H1 (cell line): ENCODE data around the gene STX7. TPM values are rescaled to one million over a fixed set of nuclear protein-coding genes. Genes with fewer than 3 reads are reported as not detected.

Experiments used
- CTCF ChIA-PET: fragments of 300-600 bp; sonication (Branson Sonifier 250); formaldehyde crosslinking; loops from one replicate; lab custom pipeline; 2021; ENCODE audit not compliant: partially characterized antibody; lab: Charles Lee
- POLR2A ChIA-PET: fragments of 300-600 bp; sonication (Branson Sonifier 250); formaldehyde crosslinking; loops from one replicate; lab custom pipeline; 2021; ENCODE audit warnings: inconsistent platforms; ENCODE audit not compliant: partially characterized antibody; lab: Charles Lee
- DNase-seq, 2 experiments: peaks; one replicate each; pipeline versions ENCODE4 v3.0.0 to v3.0.0-alpha.2; 2010 to 2022; ENCODE audit warnings: low spot score in 2 of 2, low read depth in 1 of 2, mixed read lengths in 1 of 2
- FAIRE-seq: peaks from 2 replicates; lab custom pipeline; 2011; peaks lifted over from hg19 to GRCh38; lab: Jason Lieb, UNC
- H2AFZ ChIP-seq: 2 replicates; pipeline ENCODE4 v1.8.1; 2012; ENCODE audit warnings: low read length, inconsistent platforms
- H2AK5ac ChIP-seq: 2 replicates; pipeline ENCODE4 v1.6.1; 2013; ENCODE audit warnings: low read depth, low read length
- H2BK120ac ChIP-seq: replicated peaks from 2 replicates; pipeline ENCODE3; 2013; ENCODE audit warnings: low read depth, low read length, inconsistent platforms
- H2BK12ac ChIP-seq: 2 replicates; pipeline ENCODE4 v1.6.1; 2013; ENCODE audit warnings: low read depth, low read length
- H2BK15ac ChIP-seq: 2 replicates; pipeline ENCODE4 v1.6.1; 2013; ENCODE audit warnings: low read length
- H2BK20ac ChIP-seq: 2 replicates; pipeline ENCODE4 v1.6.1; 2013; ENCODE audit warnings: low read length
- H2BK5ac ChIP-seq: 2 replicates; pipeline ENCODE4 v1.6.1; 2013; ENCODE audit warnings: low read depth, low read length
- H3K14ac ChIP-seq: 2 replicates; pipeline ENCODE4 v1.6.1; 2013; ENCODE audit warnings: inconsistent platforms; ENCODE audit not compliant: insufficient read length
- H3K18ac ChIP-seq: 2 replicates; pipeline ENCODE4 v1.6.1; 2013; ENCODE audit warnings: low read length; ENCODE audit errors: extremely low read depth
- H3K23ac ChIP-seq: 2 replicates; pipeline ENCODE4 v1.6.1; 2013; ENCODE audit warnings: inconsistent platforms; ENCODE audit not compliant: insufficient read length
- H3K23me2 ChIP-seq: 2 replicates; pipeline ENCODE4 v1.6.1; 2013; ENCODE audit warnings: low read depth, low read length
- H3K27ac ChIP-seq: 2 replicates; pipeline ENCODE4 v1.6.1; 2011; ENCODE audit warnings: low read depth, low read length, inconsistent platforms
- H3K27me3 ChIP-seq, 4 experiments: replicated peaks in 1 of 4; 1 replicate in 1 of 4; 2 replicates in 3 of 4; pipeline versions ENCODE4 v1.6.1 to v1.8.1; 2011 to 2013; ENCODE audit warnings: low read length in 3 of 4, mild to moderate bottlenecking in 3 of 4, inconsistent platforms in 2 of 4, mixed read lengths in 2 of 4, moderate library complexity in 1 of 4; ENCODE audit not compliant: control insufficient read depth in 3 of 4, insufficient read depth in 3 of 4; ENCODE audit errors: extremely low read depth in 1 of 4
- H3K36me3 ChIP-seq, 4 experiments: 2 replicates each; pipeline versions ENCODE4 v1.6.1 to v1.8.1; 2011 to 2013; ENCODE audit warnings: mild to moderate bottlenecking in 4 of 4, low read length in 3 of 4, moderate library complexity in 2 of 4, control low read depth in 1 of 4, inconsistent platforms in 1 of 4; ENCODE audit not compliant: insufficient read depth in 4 of 4, control insufficient read depth in 2 of 4
- H3K4ac ChIP-seq: replicated peaks from 2 replicates; pipeline ENCODE3; 2013; ENCODE audit warnings: low read length, low read depth, mixed read lengths, inconsistent platforms; ENCODE audit not compliant: insufficient read length
- H3K4me1 ChIP-seq, 4 experiments: replicated peaks in 1 of 4; 1 replicate in 1 of 4; 2 replicates in 3 of 4; pipeline versions ENCODE4 v1.6.1 to v1.8.1; 2011 to 2013; ENCODE audit warnings: low read length in 3 of 4, inconsistent platforms in 2 of 4, mixed read lengths in 1 of 4; ENCODE audit not compliant: insufficient read depth in 4 of 4, control insufficient read depth in 3 of 4
- H3K4me2 ChIP-seq, 2 experiments: 2 replicates each; pipeline versions ENCODE4 v1.6.1 to v1.8.1; 2011 to 2013; ENCODE audit warnings: low read depth in 2 of 2, low read length in 2 of 2, control low read depth in 1 of 2, inconsistent platforms in 1 of 2, mild to moderate bottlenecking in 1 of 2; ENCODE audit not compliant: insufficient read depth in 1 of 2
- H3K4me3 ChIP-seq, 4 experiments: fragments of 200-600, 300-600 bp in 1 of 4; sonication (generic), shearing (Covaris generic), sonication (Bioruptor Twin) in 1 of 4; 2 replicates each; pipeline versions ENCODE4 v1.5.1 to v1.8.1; 2011 to 2016; ENCODE audit warnings: low read length in 4 of 4, low read depth in 3 of 4, control low read depth in 2 of 4, inconsistent platforms in 2 of 4, mild to moderate bottlenecking in 2 of 4, mixed read lengths in 1 of 4, moderate library complexity in 1 of 4; ENCODE audit not compliant: insufficient read depth in 2 of 4; ENCODE audit errors: extremely low read depth in 1 of 4
- H3K56ac ChIP-seq: replicated peaks from 2 replicates; pipeline ENCODE3; 2013; ENCODE audit warnings: low read depth, mild to moderate bottlenecking, mixed read lengths, low read length, inconsistent platforms; ENCODE audit not compliant: insufficient read length
- H3K79me1 ChIP-seq: 2 replicates; pipeline ENCODE4 v1.6.1; 2013; ENCODE audit warnings: low read depth, low read length, control low read depth
- H3K79me2 ChIP-seq, 2 experiments: 2 replicates each; pipeline versions ENCODE4 v1.6.1 to v1.8.1; 2012 to 2013; ENCODE audit warnings: low read length in 2 of 2, mild to moderate bottlenecking in 2 of 2, inconsistent platforms in 1 of 2; ENCODE audit not compliant: insufficient read depth in 2 of 2, control insufficient read depth in 1 of 2
- H3K9ac ChIP-seq, 4 experiments: replicated peaks in 1 of 4; 1 replicate in 1 of 4; 2 replicates in 3 of 4; pipeline versions ENCODE4 v1.6.1 to v1.8.1; 2011 to 2013; ENCODE audit warnings: low read depth in 3 of 4, low read length in 3 of 4, control low read depth in 2 of 4, mild to moderate bottlenecking in 2 of 4, moderate library complexity in 2 of 4, inconsistent platforms in 1 of 4; ENCODE audit errors: extremely low read depth in 1 of 4
- H3K9me3 ChIP-seq, 2 experiments: 2 replicates each; pipeline versions ENCODE4 v1.6.1 to v1.8.1; 2012 to 2013; ENCODE audit warnings: mild to moderate bottlenecking in 2 of 2, moderate library complexity in 2 of 2, control low read depth in 1 of 2, inconsistent platforms in 1 of 2, low read depth in 1 of 2, low read length in 1 of 2, mixed read lengths in 1 of 2; ENCODE audit not compliant: insufficient read depth in 2 of 2
- H4K20me1 ChIP-seq, 2 experiments: replicated peaks in 1 of 2; 2 replicates each; pipeline versions ENCODE3 to v1.8.1; 2011 to 2013; ENCODE audit warnings: inconsistent platforms in 2 of 2, low read length in 2 of 2, mild to moderate bottlenecking in 1 of 2; ENCODE audit not compliant: insufficient read depth in 2 of 2, control insufficient read depth in 1 of 2
- H4K5ac ChIP-seq: 2 replicates; pipeline ENCODE4 v1.6.1; 2013; ENCODE audit warnings: low read length, low read depth, mixed read lengths, inconsistent platforms; ENCODE audit not compliant: insufficient read length
- H4K8ac ChIP-seq: 2 replicates; pipeline ENCODE4 v1.8.0; 2013; ENCODE audit warnings: mild to moderate bottlenecking, moderate library complexity, low read length, inconsistent platforms; ENCODE audit not compliant: insufficient read depth; ENCODE audit errors: extremely low read depth
- H4K91ac ChIP-seq: replicated peaks from 2 replicates; pipeline ENCODE3; 2013; ENCODE audit warnings: low read length, mixed read lengths, inconsistent platforms; ENCODE audit not compliant: insufficient read length
- ASH2L ChIP-seq: fragments of 200-600, 300-600 bp; sonication (generic); IDR thresholded peaks from one replicate; pipeline ENCODE4 v1.7.1; 2017; ENCODE audit warnings: low read length
- BACH1 ChIP-seq: IDR thresholded peaks from 2 replicates; pipeline ENCODE4 v1.6.1; 2012; ENCODE audit warnings: low read length, improper control_type of control experiment
- CBX5 ChIP-seq: fragments of 300-800, 300-1000 bp; sonication (generic); IDR thresholded peaks from 2 replicates; pipeline ENCODE4 v1.7.1; 2016; ENCODE audit warnings: antibody characterized with exemption, low read length, low read depth
- CBX8 ChIP-seq: fragments of 300-800, 300-1000 bp; sonication (generic); IDR thresholded peaks from 2 replicates; pipeline ENCODE4 v1.7.1; 2016; ENCODE audit warnings: low read depth, low read length, borderline replicate concordance
- CREB1 ChIP-seq: IDR thresholded peaks from 2 replicates; pipeline ENCODE4 v1.6.1; 2012; ENCODE audit warnings: inconsistent platforms
- GTF2F1 ChIP-seq: IDR thresholded peaks from 2 replicates; pipeline ENCODE4 v1.6.1; 2012; ENCODE audit warnings: low read depth, low read length, improper control_type of control experiment, borderline replicate concordance
- HDAC2 ChIP-seq, 2 experiments: fragments of 300-600 bp in 1 of 2; sonication (generic) in 1 of 2; IDR thresholded peaks; 2 replicates each; pipeline ENCODE4 v1.6.1; 2011 to 2012; ENCODE audit warnings: low read depth in 2 of 2, low read length in 2 of 2, mild to moderate bottlenecking in 2 of 2, moderate library complexity in 2 of 2, borderline replicate concordance in 1 of 2, inconsistent platforms in 1 of 2
- JUND ChIP-seq: IDR thresholded peaks from 2 replicates; pipeline ENCODE4 v1.6.1; 2011; ENCODE audit warnings: mild to moderate bottlenecking, improper control_type of control experiment, low read length
- KDM1A ChIP-seq: fragments of 200-600, 300-600 bp; sonication (generic); IDR thresholded peaks from 2 replicates; pipeline ENCODE4 v1.7.1; 2016; ENCODE audit warnings: mild to moderate bottlenecking, low read length, borderline replicate concordance
- NRF1 ChIP-seq: IDR thresholded peaks from 2 replicates; pipeline ENCODE4 v1.6.1; 2011; ENCODE audit warnings: mild to moderate bottlenecking, low read depth, low read length, improper control_type of control experiment
- RAD21 ChIP-seq, 2 experiments: IDR thresholded peaks in 1 of 2; conservative IDR thresholded peaks in 1 of 2; 2 replicates each; pipeline ENCODE4 v1.6.1; 2011; ENCODE audit warnings: low read depth in 2 of 2, low read length in 2 of 2, improper control_type of control experiment in 1 of 2, inconsistent platforms in 1 of 2, mild to moderate bottlenecking in 1 of 2, moderate library complexity in 1 of 2
- SP2 ChIP-seq: IDR thresholded peaks from 2 replicates; pipeline ENCODE4 v1.6.1; 2012; ENCODE audit warnings: mild to moderate bottlenecking, low read length, inconsistent platforms
- WGBS, 2 experiments: shearing (Covaris generic) in 1 of 2; methylation state at CpG; one replicate each; pipeline versions ENCODE4 v1.1.6 to v1.1.7; 2013 to 2015; ENCODE audit warnings: low lambda C conversion rate in 2 of 2, mixed read lengths in 2 of 2, inconsistent platforms in 1 of 2, low coverage in 1 of 2, missing lambda C conversion rate in 1 of 2; ENCODE audit not compliant: insufficient replicate concordance in 2 of 2, insufficient coverage in 1 of 2, insufficient read length in 1 of 2; ENCODE audit errors: extremely low coverage in 1 of 2, missing lambda C conversion rate in 1 of 2; 5-methylcytosine and 5-hydroxymethylcytosine counted together
- polyA plus RNA-seq, 7 experiments: library from polyadenylated mRNA; depleted of rRNA in 3 of 7; stranded (reverse) in 5 of 7; unstranded in 2 of 7; fragments of >200 nt in 5 of 7; fragments of 200-250 nt in 2 of 7; gene quantifications; 1 replicate in 5 of 7; 2 replicates in 1 of 7; 4 replicates in 1 of 7; pipeline versions ENCODE4 v1.2.1 to v1.2.3, GENCODE V29; 2011 to 2013; ENCODE audit warnings: missing spikeins in 2 of 7, mixed read lengths in 2 of 7
- total RNA-seq: library from RNA; stranded (reverse); fragmentation: NEBNext Ultra II Directional; extraction: Animal tissue kit (Norgen Biotek cat#: 25700); gene quantifications from 2 replicates; pipeline ENCODE4 v1.2.1, GENCODE V29; 2021
- TF ChIP-seq, protein P1 (sequence below): IDR thresholded peaks from 2 replicates; pipeline ENCODE4 v1.6.1; 2012; ENCODE audit warnings: low read length, inconsistent platforms

Gene STX7
- total and polyA plus RNA-seq, 2 of the 8 experiments (the other 6 are each of a cell fraction or from before 2014, with no cell fraction given) = 5.7 to 27.9 TPM

DNA sequence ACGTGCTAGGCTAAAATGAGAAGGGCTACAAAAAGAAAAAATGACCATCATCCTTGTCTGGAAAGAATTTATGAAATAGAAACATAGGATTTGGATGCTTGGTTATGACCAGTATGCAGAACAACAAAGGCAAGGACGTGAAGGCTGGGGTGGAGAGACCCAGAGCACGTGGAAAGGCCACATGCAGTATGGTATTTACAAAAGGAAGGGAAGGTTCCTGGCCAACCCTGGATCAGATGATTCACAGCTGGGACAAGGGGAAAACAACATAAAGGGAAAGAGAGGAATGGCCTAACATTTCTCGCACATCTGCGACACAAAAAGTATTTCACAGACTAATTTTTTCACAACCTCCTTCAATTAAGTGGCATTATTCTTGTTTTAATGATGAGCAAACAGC lies 8.2 kb downstream of the STX7 start:
- no peak overlapping the region for H3K23ac ChIP-seq
- no peak for TF ChIP-seq HDAC2 (IDR thresholded peaks at IDR 0.05; ENCODE audit: borderline replicate concordance in 1 of 2, low read depth in 2 of 2, low read length in 2 of 2)
- TF ChIP-seq RAD21 (IDR thresholded peaks at IDR 0.05 in 1 of 2, conservative IDR thresholded peaks at IDR 0.05 in 1 of 2; ENCODE audit: low read depth in 2 of 2, low read length in 2 of 2) = no peak
- no peak for TF ChIP-seq JUND
- no peak for TF ChIP-seq NRF1
- no peak for TF ChIP-seq SP2
- TF ChIP-seq BACH1 = no peak
- no peak for TF ChIP-seq CBX5
- no peak for TF ChIP-seq KDM1A
- TF ChIP-seq GTF2F1 = no peak
- TF ChIP-seq CREB1 = no peak
- TF ChIP-seq, protein P1, sequence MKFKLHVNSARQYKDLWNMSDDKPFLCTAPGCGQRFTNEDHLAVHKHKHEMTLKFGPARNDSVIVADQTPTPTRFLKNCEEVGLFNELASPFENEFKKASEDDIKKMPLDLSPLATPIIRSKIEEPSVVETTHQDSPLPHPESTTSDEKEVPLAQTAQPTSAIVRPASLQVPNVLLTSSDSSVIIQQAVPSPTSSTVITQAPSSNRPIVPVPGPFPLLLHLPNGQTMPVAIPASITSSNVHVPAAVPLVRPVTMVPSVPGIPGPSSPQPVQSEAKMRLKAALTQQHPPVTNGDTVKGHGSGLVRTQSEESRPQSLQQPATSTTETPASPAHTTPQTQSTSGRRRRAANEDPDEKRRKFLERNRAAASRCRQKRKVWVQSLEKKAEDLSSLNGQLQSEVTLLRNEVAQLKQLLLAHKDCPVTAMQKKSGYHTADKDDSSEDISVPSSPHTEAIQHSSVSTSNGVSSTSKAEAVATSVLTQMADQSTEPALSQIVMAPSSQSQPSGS = no peak
- TF ChIP-seq ASH2L = no peak
- no peak for TF ChIP-seq CBX8

More for the DNA sequence above, 8.2 kb downstream of the STX7 start:
- H2BK20ac ChIP-seq = no peak overlapping the region
- whole genome bisulfite sequencing, 2 experiments = 87% methylated on average over 5 of the region's 5 CpGs; no CpG with 5 or more reads in 1 of the 2 experiments
- CTCF ChIA-PET = no interaction called here
- H2AFZ ChIP-seq = no peak overlapping the region
- no peak for DNase-seq
- H3K4ac ChIP-seq = no peak overlapping the region
- H3K79me1 ChIP-seq = peaks cover 11% of the 10 kb centered on the region; the same call in 1 of the 2 replicates
- H4K5ac ChIP-seq = no peak overlapping the region
- no peak overlapping the region for H3K4me3 ChIP-seq
- no peak overlapping the region for H2BK12ac ChIP-seq
- H4K20me1 ChIP-seq = peaks cover 0 to 4% of the 10 kb centered on the region in 2 experiments
- no peak overlapping the region for H3K14ac ChIP-seq
- peaks cover 0 to 53% of the 10 kb centered on the region in 2 experiments; a peak in 2 of 4 replicates for H3K79me2 ChIP-seq
- peaks cover 1% of the 10 kb centered on the region; the same call in 1 of the 2 replicates for H3K23me2 ChIP-seq
- no peak overlapping the region for H3K18ac ChIP-seq
- H3K36me3 ChIP-seq = peaks cover 0 to 4% (median 2%) of the 10 kb centered on the region in 4 experiments; a peak in 2 of 8 replicates
- POLR2A ChIA-PET = no interaction called here
- no peak overlapping the region for H2BK15ac ChIP-seq
- no peak overlapping the region for H4K8ac ChIP-seq
- no peak overlapping the region for H2BK5ac ChIP-seq
- no peak overlapping the region for H2BK120ac ChIP-seq
- H3K27me3 ChIP-seq = no peaks in the 10 kb centered on the region
- FAIRE-seq = no peak
- H3K4me1 ChIP-seq = no peaks in the 10 kb centered on the region
- no peak overlapping the region for H2AK5ac ChIP-seq
- H3K4me2 ChIP-seq = no peak overlapping the region
- H3K56ac ChIP-seq = no peak overlapping the region
- H3K27ac ChIP-seq = no peak overlapping the region
- no peak overlapping the region for H4K91ac ChIP-seq
- H3K9ac ChIP-seq = no peak overlapping the region
- no peaks in the 10 kb centered on the region for H3K9me3 ChIP-seq
